ENCODE data around the gene UBR3. TPM values are rescaled to one million over a fixed set of nuclear protein-coding genes. Genes with fewer than 3 reads are reported as not detected.

Gene UBR3
- total and polyA plus RNA-seq, 8 donors: 7.3 to 26.8 (median 20.5) TPM

Other genes starting within 250 kb of the UBR3 start
- 10 to 100 TPM; 17.0 to 25.1 (median 21.1) TPM for gene PPIG, start 243.1 kb upstream of the UBR3 start, total RNA-seq
- gene PPIG, start 243.1 kb upstream of the UBR3 start, polyA plus RNA-seq: 10 to 100 TPM; 23.0 to 30.0 TPM
- under 1 TPM in 4 of 6 donors, not detected in 2; 0.09 to 0.47 (median 0.20) TPM for gene CFAP210, start 133.0 kb upstream of the UBR3 start, total RNA-seq
- under 1 TPM; 0.15 to 0.73 TPM for gene CFAP210, start 133.0 kb upstream of the UBR3 start, polyA plus RNA-seq
- gene PHOSPHO2, start 133.0 kb upstream of the UBR3 start, total RNA-seq: 1 to 10 TPM; 2.2 to 5.9 (median 3.3) TPM
- 1 to 10 TPM; 1.9 to 2.4 TPM for gene PHOSPHO2, start 133.0 kb upstream of the UBR3 start, polyA plus RNA-seq
- 1 to 10 TPM; 2.2 to 6.9 (median 3.1) TPM for gene KLHL23, start 93.6 kb upstream of the UBR3 start, total RNA-seq
- 1 to 10 TPM; 1.7 to 3.4 TPM for gene KLHL23, start 93.6 kb upstream of the UBR3 start, polyA plus RNA-seq
- gene SSB, start 28.6 kb upstream of the UBR3 start, total RNA-seq: 10 to 100 TPM; 14.1 to 36.7 (median 25.0) TPM
- gene SSB, start 28.6 kb upstream of the UBR3 start, polyA plus RNA-seq: 10 to 100 TPM; 24.7 to 59.6 TPM
- 10 to 100 TPM; 29.7 to 35.6 (median 32.9) TPM for gene METTL5, start 2.5 kb upstream of the UBR3 start, total RNA-seq
- gene METTL5, start 2.5 kb upstream of the UBR3 start, polyA plus RNA-seq: 10 to 100 TPM; 36.3 to 41.3 TPM